Measurements from ENCODE around the gene DCUN1D3.
"Not testable (repeated sequence)": the region's sequence is repeated elsewhere in the genome, so short reads cannot be mapped to it uniquely, and the experiment has no call there.

Gene DCUN1D3, protein sequence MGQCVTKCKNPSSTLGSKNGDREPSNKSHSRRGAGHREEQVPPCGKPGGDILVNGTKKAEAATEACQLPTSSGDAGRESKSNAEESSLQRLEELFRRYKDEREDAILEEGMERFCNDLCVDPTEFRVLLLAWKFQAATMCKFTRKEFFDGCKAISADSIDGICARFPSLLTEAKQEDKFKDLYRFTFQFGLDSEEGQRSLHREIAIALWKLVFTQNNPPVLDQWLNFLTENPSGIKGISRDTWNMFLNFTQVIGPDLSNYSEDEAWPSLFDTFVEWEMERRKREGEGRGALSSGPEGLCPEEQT

DNA sequence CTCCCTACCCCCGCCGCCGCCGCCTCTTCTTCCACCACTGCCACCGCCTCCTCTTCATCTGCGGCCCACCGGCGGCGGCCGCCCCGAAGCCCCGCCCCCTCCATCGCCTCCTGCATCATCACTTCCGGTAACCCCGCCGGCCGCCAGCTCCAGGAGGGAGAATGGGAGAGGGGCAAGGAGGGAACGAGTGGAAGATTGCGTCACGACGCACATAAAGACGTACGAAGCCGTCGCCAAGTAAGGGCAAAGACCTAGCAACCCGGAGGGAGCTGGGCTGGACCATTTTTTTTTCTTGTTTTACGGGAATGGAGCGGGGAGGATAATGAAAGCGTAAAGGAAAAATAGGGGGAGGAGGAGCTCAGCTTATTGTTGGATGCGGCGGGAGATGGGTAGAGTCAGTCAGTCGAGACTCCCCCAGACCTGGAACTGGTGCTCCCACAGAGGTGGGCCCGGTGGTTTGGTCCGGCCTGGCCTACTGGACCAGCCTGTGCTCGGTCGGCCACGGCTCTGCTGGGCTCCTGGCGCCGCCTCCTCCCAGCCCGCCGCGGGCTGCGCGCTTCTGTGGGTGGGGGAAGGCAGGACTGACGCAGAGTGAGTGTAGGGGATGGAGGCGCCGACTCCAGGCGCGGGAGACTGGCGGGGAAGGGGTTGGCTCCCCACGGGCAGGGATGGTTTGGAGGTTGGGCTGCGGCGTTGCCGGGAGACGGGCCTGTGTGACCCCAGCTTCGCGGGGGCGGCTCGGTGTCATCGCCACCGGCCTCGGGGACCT lies at the start of gene DCUN1D3, which contains the start of gene LYRM1:
Gene DCUN1D3 (minus strand): TSS at position 60 of the 769 bp plus-strand sequence. CDS start 37,820 bp downstream, outside the sequence.
Gene LYRM1 (plus strand): TSS at position 473 of the 769 bp plus-strand sequence. CDS start 14,785 bp downstream, outside the sequence.
- peak; percentile 94 for DNase-seq

DNA sequence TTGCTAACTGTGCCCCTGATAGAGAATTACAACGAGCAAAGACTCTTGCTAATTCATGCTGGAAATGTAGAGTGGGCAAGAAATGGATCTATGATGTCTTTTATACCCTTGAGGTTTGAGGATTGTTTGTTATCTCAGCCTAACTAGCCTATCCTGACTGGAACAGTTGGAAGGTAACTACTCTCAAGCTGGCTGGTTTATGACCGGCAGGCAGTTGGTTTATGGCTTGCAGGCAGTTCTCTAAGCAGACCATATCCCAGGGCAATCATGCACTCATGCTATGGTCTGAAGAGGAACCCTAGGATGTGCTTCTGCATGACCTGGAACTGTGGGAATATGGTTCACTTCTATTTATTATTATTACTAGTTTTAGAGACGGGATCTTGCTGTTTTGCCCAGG lies 49.5 kb upstream of the DCUN1D3 start:
- DNase-seq = no peak

DNA sequence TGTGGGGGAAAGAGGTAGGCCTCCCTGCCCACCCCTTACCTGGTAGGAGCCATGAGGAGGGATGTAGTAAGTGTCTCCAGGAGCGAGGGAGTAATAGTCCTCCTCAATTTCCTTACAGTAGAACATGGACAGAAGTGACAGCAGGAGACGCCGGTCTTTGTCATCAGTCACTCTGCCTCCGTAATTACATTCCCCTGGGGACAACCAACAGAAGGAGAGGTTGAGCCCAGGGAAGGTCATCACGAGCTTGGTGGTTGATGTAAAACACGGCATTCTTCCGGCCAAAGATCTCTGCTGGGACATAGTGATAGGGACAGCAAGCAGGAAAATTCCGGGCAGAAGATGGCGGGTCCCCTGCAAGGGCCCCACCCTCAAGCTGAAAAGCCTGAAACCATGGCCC lies 48.3 kb upstream of the DCUN1D3 start:
- DNase-seq = no peak

DNA sequence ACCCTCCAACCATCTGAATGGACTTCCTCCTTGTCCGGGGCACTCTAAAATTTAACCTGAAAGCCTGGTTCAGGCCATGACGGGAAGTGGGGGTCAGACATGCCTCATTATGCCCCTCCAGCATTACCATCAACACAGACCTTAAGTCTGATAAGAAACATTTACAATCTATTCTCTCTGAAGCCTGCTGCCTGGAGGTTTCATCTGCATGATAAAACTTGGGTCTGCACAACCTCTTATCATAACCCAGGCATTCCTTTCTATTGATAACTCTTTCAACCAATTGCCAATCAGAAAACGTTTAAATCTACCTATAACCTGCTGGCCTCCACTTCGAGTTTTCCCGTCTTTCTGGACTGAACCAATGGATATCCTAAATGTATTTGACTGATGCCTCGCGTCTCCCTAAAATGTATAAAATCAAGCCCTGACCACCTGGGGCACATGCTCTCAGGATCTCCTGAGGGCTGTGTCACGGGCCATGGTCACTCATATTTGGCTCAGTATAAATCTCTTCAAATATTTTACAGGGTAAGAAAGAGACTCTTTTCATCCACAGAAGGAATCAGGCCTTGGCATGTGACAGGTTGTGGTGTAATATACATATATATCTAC lies 46.0 kb upstream of the DCUN1D3 start:
- DNase-seq = no peak

DNA sequence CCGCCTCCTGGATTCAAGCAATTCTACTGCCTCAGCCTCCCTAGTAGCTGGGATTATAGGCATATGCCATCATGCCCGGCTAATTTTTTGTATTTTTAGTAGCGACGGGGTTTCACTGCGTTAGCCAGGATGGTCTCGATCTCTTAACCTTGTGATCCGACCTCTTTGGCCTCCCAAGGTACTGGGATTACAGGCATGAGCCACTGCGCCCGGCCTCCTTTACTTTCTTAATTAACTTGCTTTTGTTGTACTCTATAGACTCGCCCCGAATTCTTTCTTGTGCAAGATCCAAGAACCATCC lies 45.4 kb upstream of the DCUN1D3 start:
- DNase-seq = not testable (repeated sequence)

DNA sequence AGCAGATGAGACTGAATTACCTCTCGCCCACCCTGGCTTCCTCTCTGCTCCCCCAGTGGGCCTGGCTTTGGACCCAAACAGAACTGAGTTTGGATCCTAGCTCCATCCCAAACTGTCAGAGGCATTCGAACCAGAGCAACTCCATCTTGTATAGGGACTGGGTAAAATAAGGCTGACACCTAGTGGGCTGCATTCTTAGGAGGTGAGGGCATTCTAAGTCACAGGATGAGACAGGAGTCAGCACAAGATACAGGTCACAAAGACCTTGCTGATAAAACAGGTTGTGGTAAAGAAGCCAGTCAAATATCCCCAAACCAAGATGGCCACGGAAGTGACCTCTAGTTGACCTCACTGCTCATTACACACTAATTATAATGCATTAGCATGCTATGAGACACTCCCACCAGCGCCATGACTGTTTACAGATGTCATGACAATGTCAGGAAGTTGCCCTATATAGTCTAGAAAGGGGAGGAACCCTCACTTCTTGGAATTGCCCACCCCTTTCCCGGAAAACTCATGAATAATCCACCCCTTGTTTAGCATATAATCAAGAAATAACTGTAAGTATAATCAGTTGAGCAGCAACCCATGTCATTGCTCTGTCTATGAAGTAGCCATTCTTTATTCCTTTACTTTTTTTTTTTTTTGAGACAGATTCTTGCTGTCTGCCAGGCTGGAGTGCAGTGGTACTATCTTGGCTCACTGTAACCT lies 44.9 kb upstream of the DCUN1D3 start:
- peak; percentile 58 for DNase-seq

DNA sequence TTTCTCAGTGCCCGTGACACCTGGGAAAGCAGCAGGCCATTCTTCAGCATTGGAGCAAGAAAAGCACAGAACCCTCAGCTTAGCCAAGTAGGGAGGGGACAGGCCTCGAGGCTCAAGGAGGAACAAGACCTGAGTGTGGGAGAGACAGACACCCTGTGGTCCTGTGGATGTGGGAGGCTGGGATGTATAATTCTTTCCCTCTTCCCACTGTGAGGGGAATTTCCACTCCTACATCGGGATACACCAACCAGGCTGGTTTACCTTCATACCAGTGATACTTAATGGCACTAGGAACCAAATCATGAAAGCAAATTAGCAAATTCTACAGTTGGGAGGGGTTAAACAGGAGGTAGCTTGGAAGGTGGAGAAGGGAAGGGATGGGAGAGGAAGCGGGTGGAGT lies 42.1 kb upstream of the DCUN1D3 start:
- no peak for DNase-seq

DNA sequence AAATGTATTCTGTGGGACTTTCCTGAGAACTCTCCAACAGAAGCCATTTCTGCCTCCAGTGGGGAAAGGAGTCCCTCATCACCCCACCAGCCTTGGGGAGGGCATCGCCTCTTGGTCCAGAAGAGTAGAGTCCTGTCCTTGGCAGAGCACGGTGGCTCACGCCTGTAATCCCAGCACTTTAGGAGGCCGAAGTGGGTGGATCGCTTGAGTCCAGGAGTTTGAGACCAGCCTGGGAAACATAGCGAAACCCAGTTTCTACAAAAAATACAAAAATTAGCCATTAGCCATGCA lies 41.4 kb upstream of the DCUN1D3 start:
- no peak for DNase-seq

DNA sequence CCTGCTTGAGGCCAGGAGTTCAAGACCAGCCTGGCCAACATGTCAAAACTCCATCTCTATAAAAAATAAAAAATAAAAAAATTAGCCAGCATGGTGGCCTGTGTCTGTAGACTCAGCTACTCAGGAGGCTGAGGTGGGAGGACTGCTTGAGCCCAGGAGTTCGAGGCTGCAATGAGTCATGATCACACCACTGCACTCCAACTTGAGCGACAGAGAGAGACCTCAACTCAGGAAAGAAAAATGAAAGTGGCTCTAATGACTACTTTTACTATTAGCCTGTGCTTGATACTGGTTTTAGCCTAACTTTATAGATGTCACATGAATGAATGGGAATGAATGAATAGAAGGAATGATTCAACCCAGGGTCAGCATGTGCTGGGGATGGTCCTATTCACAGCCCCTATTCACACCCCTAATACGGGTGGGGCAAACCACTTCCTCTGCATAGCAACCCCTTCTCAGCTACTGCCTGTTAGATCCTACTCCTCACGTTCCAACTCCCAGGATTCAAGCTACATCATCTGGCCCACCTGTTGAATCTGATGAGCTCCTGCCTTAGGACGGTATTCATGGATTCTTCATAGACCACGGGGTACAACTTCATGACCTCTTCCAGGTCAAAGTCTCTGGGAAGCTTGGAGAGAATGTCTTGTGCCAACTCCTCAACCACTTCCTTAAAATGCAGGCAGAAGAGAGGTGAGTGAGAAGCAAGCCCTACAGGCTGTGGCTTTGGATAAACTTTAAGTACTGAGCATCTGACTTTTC lies 40.9 kb upstream of the DCUN1D3 start:
- no peak for DNase-seq

DNA sequence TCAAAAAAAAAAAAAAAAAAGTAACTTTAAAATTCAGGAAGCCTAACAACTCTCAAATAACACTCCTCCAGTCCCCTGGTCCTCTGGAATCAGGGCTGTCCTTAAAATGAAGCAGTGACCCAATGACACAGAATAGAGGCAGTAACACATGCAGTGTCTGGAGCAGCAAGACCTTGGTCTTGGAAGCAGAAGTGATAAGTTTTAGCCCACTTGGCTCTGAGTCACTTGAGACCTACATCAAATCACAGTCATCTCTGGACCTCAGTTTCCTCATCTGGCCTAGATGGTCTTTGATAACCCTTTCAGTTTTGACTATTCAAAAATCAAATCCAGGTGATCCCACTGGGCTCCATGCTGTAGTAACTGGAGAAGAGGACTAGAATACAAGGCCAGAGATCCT lies 39.5 kb upstream of the DCUN1D3 start:
- no peak for DNase-seq

DNA sequence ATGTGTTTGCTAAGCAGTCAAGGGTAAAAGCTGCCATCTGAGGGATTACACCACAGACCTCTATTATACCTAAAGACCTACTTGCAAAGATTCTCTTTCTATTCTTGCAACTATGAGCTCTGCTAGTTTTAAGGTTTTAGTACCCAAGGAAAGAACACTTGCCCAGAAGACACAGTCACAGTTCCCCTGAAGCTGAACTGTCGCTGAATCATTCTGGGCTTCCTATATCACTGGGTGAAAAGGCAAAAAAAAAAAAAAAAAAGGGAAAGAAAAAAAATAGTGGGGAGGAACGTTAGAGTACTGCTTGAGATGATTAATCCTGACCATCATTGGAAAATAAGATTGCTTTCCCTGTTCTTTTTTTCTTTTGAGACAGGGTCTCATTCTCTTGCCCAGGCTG lies 38.3 kb upstream of the DCUN1D3 start:
- no peak for DNase-seq

DNA sequence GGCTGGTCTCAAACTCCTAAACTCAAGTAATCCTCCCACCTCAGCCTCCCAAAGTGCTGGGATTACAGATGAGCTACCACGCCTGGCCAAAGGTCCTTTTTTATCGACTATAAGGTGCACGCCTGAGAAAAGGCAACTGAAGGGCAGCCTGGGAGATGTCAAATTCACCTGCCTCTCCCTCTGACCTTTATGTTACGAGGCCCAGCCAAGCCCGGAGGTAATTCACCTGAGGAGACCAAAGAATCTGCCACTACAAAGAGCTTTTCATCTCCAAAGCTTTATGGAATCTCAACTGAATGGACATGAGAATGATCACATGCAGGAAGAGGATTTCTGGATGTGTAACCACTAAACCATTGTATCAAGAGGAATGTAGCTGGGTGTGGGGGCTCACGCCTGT lies 37.6 kb upstream of the DCUN1D3 start:
- DNase-seq = no peak

DNA sequence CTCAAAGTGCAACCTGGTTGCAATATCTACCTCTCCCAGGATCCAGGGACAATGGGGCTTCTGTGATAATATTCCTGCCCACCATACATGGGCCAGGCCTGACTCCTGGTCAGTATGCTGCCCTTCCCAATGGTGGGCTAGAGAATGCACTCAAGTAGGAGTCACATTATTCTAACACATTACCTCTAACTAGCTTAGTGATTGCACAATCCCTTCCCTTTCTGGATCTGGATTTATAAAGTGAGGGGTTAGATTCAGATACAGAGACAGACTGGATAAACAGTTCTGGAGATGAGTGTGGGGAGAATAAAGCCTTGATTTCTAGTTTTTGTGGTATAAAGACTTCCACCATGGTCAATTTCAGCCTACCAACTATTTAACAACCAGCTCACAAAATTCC lies 33.4 kb upstream of the DCUN1D3 start:
- DNase-seq = no peak

DNA sequence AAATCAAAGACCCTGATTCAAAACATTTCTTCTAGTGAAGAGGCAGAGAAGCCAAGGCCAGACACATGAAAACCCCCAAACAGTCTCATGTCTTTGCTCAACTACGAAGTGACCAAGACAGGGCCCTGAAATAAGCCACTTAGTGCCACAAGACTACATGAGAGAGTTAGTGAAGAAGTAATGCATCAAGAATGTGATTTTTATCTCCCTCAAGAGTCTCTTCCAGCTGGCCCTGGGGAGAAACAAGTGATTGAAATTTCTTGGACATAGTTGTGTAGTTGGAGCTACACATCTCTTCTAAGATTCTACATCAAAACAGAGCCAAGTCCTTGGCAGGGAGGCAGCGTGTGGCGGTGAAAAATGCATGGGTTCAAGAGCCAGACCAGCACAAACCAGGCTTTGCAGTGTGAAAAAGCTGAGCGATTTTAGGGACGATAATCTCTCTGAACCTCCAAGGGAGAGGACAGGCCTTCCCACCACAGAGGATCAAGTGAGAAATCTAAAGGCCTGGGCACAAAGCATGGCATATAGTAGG lies 31.0 kb upstream of the DCUN1D3 start:
- no peak for DNase-seq

DNA sequence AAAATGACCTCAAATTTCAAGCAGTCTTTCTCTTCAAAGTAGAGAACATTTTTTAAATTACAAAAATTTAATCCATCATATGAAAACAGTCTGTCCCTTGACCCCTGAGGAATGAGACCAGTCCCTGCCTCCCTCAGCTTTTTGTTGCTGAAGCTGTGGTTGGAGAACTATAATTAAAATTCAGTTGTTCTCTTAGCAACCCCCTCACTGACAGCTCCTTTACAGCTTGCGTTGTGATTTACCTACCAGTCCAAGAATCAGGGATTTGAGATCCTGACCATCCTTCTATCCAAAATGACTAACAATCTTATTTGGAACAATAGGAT lies 30.2 kb upstream of the DCUN1D3 start:
- no peak for DNase-seq

DNA sequence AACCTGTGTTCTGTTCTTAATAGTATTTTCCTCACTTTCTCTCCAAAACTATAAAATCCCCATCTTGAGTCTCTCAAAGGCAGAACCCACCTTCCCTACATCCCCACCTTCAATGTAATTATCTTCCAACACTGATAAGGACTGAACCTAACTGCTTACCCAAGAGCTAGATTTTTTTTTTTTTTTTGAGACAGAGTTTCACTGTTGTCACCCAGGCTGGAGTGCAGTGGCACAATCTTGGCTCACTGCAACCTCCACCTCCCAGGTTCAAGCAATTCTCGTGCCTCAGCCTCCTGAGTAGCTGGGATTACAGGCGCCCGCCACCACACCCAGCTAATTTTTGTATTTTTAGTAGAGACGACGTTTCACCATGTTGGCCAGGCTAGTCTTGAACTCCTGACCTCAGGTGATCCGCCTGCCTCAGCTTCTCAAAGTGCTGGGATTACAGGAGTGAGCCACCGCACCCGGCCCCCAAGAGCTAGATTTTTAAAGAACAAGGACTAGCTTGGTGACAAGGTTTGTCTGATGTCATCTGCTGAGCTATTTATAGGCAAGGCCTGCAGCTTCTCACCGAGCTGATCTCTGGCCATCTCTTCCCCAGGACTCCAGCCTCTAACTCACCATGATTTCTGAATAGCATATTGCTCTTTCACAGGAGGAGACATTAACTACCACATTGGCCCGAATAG lies 29.7 kb upstream of the DCUN1D3 start:
- DNase-seq = not testable (repeated sequence)

DNA sequence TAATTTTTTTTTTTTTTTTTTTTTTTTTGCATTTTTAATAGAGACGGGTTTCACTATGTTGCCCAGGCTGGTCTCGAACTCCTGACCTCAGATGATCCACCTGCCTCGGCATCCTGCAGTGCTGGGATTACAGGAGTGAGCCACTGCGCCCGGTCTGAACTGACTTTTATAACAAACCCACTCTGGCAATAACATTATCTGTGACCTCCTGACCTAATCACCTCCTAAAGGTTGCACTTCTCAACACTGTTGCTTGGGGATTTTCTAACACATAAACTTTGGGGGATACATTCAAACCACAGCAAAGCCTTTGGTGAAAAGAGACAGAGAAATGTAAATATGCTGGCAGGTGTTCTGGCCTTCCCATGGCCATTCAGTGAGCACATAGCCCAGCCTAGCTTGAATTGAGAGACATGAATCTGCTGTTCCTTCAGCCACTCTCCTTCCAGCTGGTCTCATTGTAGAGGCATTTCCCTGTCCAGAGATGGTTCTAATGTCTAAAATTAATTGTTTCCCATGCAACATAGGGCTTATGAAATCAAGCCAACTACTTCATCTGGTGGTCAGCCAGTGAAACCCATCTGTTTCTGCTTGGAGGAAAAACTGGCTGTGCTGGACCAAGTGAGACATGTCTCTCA lies 28.7 kb upstream of the DCUN1D3 start:
- DNase-seq = no peak

DNA sequence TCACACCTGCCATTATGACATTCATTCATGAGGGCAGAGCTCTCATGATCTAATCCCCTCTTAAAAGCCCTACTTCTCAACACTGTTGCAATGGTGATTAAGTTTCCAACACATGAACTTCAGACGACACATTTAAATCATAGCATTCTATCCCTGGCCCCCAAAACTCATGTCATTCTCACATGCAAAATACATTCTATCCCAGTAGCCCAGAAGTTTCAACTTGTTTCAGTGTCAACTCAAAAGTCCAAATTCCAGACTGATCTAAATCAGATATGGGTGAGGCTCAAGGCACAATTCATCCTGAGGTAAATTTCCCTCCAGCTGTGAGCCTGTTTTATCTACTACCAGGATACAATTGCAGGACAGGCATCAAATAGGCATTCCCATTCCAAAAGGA lies 25.6 kb upstream of the DCUN1D3 start:
- no peak for DNase-seq

DNA sequence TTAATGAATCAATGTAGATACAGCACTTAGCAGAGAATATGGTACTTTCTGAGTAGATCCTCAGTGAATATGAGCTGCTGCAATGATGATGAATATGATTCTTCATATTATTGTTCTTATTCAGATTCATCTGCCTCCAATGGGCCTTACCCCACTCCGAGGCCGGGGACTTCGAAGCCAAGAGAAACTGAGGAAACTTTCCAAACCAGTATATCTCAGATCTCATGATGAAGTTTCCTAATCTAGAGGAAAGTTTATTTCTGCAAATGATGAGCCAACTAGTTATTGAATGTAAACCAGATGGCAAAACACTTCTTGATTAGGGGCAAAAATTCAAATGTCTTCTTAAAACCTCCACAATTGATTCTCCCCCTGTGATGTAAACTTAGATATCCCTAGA lies 23.7 kb upstream of the DCUN1D3 start:
- no peak for DNase-seq

DNA sequence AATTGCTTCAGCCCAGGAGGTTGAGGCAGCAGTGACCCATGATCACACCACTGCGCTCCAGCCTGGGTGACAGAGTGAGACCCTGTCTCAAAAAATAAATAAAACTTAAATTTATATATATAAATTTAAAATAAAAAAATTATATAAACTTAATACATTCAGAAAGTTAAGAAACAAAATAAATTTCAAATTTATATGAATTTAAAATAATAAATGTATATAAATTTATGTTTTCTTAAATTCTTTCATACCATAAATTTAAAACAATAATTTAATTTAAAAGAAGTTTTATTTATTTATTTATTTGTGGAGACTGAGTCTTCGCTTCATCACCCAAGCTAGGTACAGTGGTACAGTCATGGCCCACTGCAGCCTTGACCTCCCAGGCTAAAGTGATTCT lies 20.6 kb upstream of the DCUN1D3 start:
- DNase-seq = no peak

DNA sequence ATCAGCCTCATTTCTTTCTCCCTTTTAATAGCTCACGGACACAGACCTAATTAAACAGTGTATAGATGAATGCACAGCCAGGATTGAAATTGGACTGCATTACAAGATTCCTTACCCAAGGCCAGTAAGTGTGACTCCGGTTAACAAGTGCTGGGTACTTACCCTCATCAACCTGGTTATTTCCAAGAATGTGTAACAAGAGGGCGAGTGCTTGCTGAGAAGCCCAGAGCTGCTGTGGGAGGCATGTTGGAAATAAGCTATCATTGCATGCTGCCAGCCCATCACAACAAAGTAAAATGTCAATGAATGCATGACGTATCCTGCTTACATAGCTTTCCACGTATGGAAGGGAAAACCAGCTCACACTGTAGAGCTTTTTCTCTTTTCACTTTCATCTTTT lies 19.9 kb upstream of the DCUN1D3 start:
- DNase-seq = no peak

All from activated CD8-positive, alpha-beta memory T cell treated with anti-CD3 and anti-CD28 coated beads for 24 hours (primary cell).